NCI-H2081 (cell line): ENCODE measurements around the gene LRRK1.

Experiments used
- DNase-seq, 2 experiments: peaks; one replicate each; lab custom pipeline; 2025; lab: John Stamatoyannopoulos, UW

LRRK1 gene

DNA sequence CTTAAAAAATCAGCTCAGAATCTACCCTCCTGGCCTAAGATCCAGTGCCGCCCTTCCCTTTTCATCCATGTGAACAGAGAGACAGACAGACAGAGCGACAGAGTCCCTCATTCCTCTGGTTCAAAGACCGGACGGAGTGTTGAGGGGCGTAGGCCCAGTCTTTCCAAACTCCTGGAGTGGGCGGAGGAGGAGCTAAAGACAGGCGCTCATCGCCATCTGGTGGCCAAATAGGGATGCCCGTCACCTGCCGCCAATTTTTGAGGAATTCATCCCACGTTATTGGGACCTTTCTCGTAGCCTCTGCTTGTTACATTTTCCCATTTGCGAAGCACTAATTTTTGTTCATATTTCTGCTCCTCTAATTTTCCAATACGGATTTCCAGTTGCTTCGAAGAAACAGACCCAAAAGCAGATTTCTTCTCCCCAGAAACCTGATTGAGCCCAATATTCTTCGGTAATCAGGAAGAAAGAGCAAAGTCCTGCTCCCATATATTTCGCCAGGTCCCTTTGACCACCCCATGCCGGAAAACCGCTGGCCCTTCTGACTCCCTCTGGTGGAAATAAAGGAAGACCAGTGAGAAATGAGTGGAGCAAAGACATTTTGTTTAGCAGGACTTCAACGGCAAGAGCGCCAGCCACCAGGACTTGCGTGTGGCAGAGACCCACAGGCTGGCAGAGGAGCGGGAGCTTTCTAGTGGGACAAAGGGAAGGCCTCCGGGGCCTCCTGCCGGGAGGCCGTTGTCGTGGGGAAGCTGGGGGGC is 88.0 kb downstream of the LRRK1 start:
- DNase-seq: peak; percentile 76 to 81

GRCh38 chr15:101008158-101009139 is 89.3 kb downstream of the LRRK1 start:
- DNase-seq: peak; percentile 85 to 92

DNA sequence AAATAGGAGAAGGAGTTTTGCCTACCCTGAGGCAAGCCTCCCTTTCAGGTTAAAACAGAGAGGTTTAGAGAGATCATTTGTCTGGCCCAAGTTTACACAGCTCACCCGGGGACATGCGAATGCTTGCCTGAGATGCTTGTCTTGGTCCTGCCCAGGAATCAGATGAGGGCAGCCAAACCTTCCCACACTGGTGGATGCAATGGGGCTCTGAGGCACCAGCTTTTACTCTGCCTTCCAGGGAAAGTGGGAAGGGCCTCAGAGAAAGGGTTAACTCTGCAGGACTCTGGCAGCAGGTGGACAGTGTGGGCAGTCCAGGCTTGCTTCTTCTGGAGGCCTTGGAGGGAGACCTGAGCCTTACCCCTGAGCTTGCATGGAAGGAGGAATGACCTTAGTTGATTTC is 90.0 kb downstream of the LRRK1 start:
- DNase-seq: no peak

GRCh38 chr15:101010781-101011180 is 91.6 kb downstream of the LRRK1 start:
- DNase-seq: no peak

DNA sequence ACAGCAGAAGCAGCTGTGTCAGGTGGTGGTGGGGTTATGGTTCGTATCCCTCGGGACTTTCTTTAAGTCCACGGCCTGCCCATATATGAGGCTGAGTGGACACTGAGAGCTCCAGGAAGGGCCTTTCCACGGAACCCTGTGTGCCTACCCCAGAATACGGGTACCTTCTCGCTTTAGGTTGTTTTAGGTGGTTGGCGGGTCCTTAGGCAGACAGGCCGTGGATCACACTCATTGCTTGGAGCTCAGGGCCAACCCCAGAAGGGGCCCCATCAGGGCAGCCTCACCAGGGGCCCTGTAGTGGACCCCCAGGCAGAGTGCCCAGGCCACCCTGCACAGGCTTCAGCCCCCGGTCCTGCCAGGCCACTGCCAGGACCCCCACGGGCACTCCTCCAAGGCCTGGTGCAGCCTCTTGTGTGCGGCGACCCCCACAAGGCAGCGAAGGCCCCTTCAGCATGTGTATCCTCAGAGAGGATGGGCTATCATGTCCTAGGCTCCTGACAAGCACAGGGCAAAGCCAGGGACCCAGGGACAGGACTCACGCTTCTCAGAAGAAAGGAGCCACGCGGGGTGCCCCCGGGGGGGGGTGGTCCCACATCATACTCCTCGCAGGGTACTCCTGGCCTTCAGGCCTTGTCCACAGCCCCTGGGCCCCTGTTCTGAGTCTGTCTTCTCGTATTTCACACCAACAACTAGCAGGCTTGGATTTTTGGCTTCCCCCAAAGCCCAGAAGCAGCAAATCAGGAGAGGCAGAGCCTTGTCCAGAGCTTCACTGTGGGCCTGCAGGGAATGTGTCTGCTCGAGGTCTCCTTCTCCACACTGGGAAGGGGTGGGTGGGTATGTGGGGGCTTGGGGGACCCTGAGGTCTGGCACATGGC is 93.4 kb downstream of the LRRK1 start:
- no peak for DNase-seq

DNA sequence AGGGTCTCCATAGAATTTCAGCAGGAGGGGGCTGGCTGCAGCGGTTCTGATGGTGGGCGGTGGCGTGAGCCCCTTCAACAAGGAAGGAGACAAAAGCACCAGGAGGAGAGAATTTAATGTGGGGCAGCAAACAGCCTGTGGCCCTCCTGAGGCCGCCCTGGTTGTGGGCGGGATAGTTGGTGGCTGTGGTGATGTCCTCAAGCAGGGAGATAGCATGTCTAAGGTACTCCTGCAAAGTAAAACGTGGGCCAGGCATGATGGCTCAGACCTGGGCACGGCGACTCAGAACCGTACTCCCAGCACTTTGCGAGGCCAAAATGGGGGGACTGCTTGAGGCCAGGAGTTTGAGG is 94.0 kb downstream of the LRRK1 start:
- DNase-seq: no peak

GRCh38 chr15:101013769-101014675 is 94.9 kb downstream of the LRRK1 start:
- peak in 1 of 2 experiments; percentile 19 for DNase-seq

DNA sequence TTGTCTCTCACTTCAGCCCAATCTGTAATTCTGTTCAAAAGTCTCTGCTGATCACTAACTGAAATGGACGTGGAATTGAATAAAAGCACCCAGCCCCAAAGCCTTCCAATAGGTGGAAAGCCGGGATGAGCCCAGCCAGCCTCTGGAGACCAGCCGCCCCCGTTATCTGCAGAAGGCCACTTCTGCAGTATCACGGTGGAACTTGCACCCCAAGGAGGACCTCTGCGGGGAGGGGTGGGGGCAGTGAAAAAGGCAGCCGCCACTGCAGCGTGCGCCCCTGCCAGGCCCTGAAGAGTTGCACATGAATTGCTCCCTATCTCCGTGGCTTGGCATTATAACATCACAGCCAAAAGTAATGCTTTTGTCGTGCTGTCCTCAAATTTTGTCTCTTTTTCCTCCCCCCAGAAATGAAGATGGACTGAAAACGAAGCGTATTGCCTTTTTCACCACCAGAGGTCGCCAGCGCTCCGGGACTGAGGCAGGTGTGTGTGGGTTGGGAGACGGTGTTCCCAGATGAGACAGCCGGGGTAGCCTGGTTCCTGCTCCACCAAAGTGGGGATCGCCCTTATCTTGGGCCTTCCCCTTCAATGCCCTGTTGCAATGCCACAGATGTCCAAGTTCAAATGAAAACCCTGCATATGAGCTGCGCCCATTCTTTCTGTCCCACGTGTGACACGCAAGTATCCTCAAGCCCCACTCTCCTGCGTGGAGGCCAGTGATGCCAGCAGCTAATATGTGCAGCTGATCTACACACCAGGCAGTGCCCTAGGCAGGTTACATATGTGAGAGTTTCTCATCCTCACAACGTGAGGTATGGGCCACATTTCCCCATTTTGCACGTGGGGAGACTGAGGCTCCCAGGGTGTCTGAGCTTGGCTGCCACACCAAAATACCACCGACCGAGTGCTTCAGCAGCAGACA is 96.0 kb downstream of the LRRK1 start:
- peak; percentile 66 to 71 for DNase-seq

DNA sequence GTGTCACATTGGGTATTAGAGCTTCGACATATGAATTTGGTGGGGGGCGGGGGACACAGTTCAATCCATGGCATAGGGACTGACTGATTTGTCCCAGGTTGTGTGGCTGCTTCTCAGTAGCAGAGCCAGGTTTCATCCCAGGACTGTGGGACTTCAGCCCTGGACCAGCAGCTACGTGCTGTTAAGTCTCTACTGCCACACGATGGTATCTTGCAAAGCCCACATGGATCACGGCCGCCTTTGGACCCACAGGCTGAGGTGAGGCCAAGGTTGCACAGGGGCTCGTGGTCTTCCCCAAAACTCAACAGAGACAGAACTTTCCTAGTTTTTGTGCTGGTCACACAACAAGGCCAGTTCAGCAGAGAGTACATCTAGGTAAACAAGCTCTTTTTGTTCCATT is 97.4 kb downstream of the LRRK1 start:
- DNase-seq: no peak

- DNase-seq: no peak
These were observed 98.1 kb downstream of the LRRK1 start for GRCh38 chr15:101017093-101017754.

- no peak for DNase-seq
These were observed 98.9 kb downstream of the LRRK1 start for GRCh38 chr15:101018016-101018415.

DNA sequence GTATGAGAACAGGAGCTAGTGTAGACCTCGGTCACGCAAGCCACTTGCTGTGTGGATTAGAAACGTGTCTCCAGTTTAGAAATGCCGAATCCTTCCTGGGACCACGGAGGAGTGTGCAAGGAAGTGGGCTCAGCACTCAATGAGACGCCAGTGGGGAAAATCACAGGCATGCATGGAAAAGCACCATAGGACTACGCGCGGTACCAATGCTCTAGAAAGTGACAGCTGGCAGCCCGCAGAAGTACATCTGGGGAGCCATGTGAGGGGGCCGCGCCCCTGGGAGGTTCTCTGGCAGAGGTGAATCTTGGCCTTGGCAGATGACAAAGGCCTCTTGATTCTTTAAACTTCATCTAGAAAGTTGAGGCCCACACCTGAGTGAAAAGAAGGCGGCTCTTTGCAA is 99.3 kb downstream of the LRRK1 start:
- DNase-seq: no peak

DNA sequence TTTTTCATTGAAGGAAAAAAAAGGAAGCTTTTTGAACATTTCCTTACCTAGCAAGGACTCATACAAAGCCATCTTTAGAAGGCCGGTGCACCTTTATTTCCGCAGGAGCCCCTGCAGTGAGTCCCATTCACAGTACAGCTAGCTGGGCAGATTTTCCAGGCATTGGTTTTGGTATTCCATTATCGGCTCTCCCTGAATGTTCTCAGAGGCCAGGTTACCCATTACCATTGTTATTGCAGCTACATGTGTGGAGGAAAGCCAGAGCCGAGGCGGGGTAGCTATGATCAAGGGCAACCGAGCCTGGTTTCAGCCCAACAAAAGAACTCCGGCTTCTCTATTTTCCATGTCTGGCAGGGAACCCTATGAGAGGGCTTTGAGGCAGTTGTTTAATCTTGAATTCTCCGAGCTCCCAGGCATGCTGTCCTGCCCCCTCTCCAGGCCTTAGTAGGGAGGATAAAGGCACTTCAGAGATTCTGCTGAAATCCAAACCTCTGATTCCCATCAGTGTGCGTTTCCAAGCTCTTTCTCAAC is 100.3 kb downstream of the LRRK1 start:
- DNase-seq: no peak

DNA sequence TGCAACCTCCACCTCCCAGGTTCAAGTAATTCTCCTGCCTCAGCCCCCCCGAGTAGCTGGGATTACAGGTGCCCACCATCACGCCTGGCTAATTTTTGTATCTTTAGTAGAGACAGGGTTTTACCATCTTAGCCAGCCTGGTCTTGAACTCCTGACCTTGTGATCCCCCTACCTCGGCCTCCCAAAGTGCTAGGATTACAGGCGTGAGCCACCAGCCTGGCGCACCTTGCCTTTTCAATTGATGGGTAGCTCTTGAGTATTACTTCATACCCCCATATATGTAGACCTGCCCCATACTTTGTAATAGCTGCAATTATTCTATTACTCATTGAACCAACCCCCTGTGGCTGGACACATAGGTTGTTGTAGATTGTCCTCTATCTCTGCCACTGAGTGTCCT is 101.3 kb downstream of the LRRK1 start:
- no peak for DNase-seq

DNA sequence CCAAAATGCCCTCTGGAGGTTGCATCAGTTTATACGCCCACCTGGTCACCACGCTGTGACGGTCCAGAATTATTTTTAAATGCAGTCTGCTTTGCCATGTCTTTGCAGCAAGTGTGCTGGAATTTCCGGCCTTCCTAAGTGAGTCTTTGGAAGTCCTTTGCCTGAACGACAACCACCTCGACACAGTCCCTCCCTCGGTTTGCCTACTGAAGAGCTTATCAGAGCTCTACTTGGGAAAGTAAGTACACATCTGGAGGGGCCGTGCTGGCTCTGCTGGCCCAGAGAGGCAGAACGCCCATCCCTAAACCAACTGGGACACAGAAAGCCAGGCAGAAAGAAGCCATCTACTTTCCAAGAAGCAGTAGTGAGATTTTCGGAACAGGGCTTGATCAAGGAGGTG is 101.8 kb downstream of the LRRK1 start:
- DNase-seq: no peak

DNA sequence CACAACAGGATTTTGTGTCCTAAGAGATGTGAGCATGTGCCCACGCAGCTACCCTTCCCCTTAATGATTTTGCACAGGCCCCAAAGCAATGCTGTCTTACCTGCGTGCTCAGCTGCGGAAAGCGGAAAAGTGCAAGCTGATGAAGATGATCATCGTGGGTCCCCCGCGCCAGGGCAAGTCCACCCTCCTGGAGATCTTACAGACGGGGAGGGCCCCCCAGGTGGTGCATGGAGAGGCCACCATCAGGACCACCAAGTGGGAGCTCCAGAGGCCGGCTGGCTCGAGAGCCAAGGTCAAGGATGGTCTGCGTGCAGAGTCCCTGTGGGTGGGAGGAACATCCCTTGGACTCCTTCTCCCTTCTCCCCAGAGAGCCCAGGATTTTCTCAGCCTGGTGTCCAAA is 103.1 kb downstream of the LRRK1 start:
- no peak for DNase-seq

- DNase-seq: no peak
These were observed 103.7 kb downstream of the LRRK1 start for GRCh38 chr15:101022876-101023275.

DNA sequence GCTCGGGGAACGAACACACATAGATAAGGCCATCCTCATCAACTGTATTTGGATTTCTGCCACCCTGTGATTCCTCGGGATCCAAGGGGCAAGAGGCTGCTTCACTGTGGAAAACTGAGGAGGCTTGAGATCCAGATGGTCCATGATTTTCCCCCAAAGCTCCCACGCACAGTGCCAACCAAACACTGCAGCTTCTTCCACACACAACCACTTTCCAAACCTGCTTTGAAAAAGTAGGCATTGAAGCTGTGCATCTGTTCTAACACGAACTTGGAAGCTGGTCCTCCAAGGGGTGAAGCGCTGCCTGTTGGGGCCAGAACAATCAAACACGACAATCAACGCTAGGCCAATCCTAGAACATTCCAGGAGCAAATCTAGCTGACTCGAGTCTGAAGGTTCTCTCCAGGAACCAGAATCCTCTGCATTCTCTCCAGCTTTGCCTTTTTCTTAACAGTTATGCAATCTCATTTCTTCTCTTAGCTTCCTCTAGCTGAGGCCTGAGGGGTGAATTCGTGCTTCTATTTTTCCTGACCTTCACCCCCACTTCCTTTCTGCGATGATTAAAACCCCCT is 104.4 kb downstream of the LRRK1 start:
- no peak for DNase-seq
